Activated CD8-positive, alpha-beta memory T cell treated with anti-CD3 and anti-CD28 coated beads for 36 hours (primary cell): Measurements from ENCODE around the gene DCP2. TPM values are rescaled to one million over a fixed set of nuclear protein-coding genes. Genes with fewer than 3 reads are reported as not detected.

ENCODE experiments used
- CTCF ChIA-PET: fragments of 350-600 bp; sonication (Branson Sonifier 250); formaldehyde crosslinking; loops from one replicate; lab custom pipeline; 2021; ENCODE audit warnings: antibody characterized with exemption; lab: Charles Lee
- POLR2A ChIA-PET: fragments of 350-600 bp; sonication (Branson Sonifier 250); formaldehyde crosslinking; loops from one replicate; lab custom pipeline; 2021; ENCODE audit warnings: antibody characterized with exemption; lab: Charles Lee
- total RNA-seq, 2 experiments: library from RNA; stranded (reverse); gene quantifications; one replicate each; pipeline ENCODE4 v1.2.3, GENCODE V29; 2021

DCP2 gene
- total RNA-seq, 2 experiments from 2014 or later, result 63.6 to 64.0 TPM

GRCh38 chr5:112960863-112961504 lies 15.6 kb upstream of the DCP2 start:
- POLR2A ChIA-PET, result no interaction called here
- CTCF ChIA-PET, result interaction anchor here (0.6 to 1.6 kb wide), 2 partner anchors 15 to 35 kb away, joined by 4 read pairs; partner anchors contain the start of gene DCP2

- CTCF ChIA-PET, result interaction anchor here (1.7 kb wide), 2 partner anchors 14 to 41 kb away, joined by 4 to 9 read pairs; partner anchors contain the start of gene REEP5
- POLR2A ChIA-PET, result interaction anchor here (1.2 kb wide), 1 partner anchor 42 kb away, joined by 3 read pairs; no protein-coding TSS in a partner anchor
Observed at GRCh38 chr5:112963374-112963733, 13.2 kb upstream of the DCP2 start.

GRCh38 chr5:112965733-112966306 lies 10.8 kb upstream of the DCP2 start:
- POLR2A ChIA-PET, result interaction anchor here (2.2 kb wide), 1 partner anchor 11 kb away, joined by 9 read pairs; the partner anchor contains the start of gene DCP2
- CTCF ChIA-PET, result interaction anchor here (0.6 to 1.9 kb wide), 4 partner anchors 11 to 50 kb away, joined by 3 to 7 read pairs (median 4); partner anchors contain the start of genes DCP2 and REEP5

GRCh38 chr5:112967520-112968083 lies 9.0 kb upstream of the DCP2 start:
- ChIA-PET CTCF (no interaction called here), POLR2A (interaction anchor here (2.2 kb wide), 1 partner anchor 9 kb away, joined by 9 read pairs; the partner anchor contains the start of gene DCP2)

GRCh38 chr5:112968411-112969106 lies 8.0 kb upstream of the DCP2 start:
- CTCF ChIA-PET, result interaction anchor here (1.9 kb wide), 1 partner anchor 35 kb away, joined by 5 read pairs; no protein-coding TSS in a partner anchor
- POLR2A ChIA-PET, result interaction anchor here (2.2 kb wide), 1 partner anchor 8 kb away, joined by 9 read pairs; the partner anchor contains the start of gene DCP2

GRCh38 chr5:112971276-112971675 lies 5.3 kb upstream of the DCP2 start:
- CTCF ChIA-PET, result no interaction called here
- POLR2A ChIA-PET, result no interaction called here

- ChIA-PET POLR2A (no interaction called here), CTCF (no interaction called here)
Observed at GRCh38 chr5:112973036-112973435, 3.6 kb upstream of the DCP2 start.

GRCh38 chr5:112973904-112974303 lies 2.7 kb upstream of the DCP2 start:
- ChIA-PET POLR2A (no interaction called here), CTCF (interaction anchor here (1.1 kb wide), 1 partner anchor 22 kb away, joined by 4 read pairs; no protein-coding TSS in a partner anchor)

GRCh38 chr5:112974901-112975300 lies 1.7 kb upstream of the DCP2 start:
- ChIA-PET CTCF (interaction anchor here (1.1 to 2.4 kb wide), 2 partner anchors 21 to 54 kb away, joined by 4 to 14 read pairs; partner anchors contain the start of gene REEP5), POLR2A (no interaction called here)

GRCh38 chr5:112975721-112976431 lies 722 bp upstream of the DCP2 start:
- CTCF ChIA-PET, result interaction anchor here (0.5 to 2.4 kb wide), 6 partner anchors 11 to 348 kb away, joined by 3 to 14 read pairs (median 5); partner anchors contain the start of gene REEP5
- POLR2A ChIA-PET, result interaction anchor here (0.5 to 1.8 kb wide), 8 partner anchors 9 to 538 kb away, joined by 3 to 13 read pairs (median 5); partner anchors contain the start of genes REEP5 and YTHDC2

GRCh38 chr5:112977440-112977861 lies 853 bp downstream of the DCP2 start:
- POLR2A ChIA-PET, result interaction anchor here (0.7 kb wide), 1 partner anchor 54 kb away, joined by 4 read pairs; no protein-coding TSS in a partner anchor
- CTCF ChIA-PET, result no interaction called here

- ChIA-PET CTCF (interaction anchor here (0.7 kb wide), 1 partner anchor 27 kb away, joined by 3 read pairs; no protein-coding TSS in a partner anchor), POLR2A (no interaction called here)
Observed at GRCh38 chr5:112978836-112979235, 2.2 kb downstream of the DCP2 start.

GRCh38 chr5:112979723-112980122 lies 3.1 kb downstream of the DCP2 start:
- ChIA-PET POLR2A (no interaction called here), CTCF (no interaction called here)

- ChIA-PET POLR2A (no interaction called here), CTCF (no interaction called here)
Observed at GRCh38 chr5:112983363-112983762, 6.8 kb downstream of the DCP2 start.

- ChIA-PET CTCF (interaction anchor here (1.7 kb wide), 1 partner anchor 10 kb away, joined by 11 read pairs; no protein-coding TSS in a partner anchor), POLR2A (no interaction called here)
Observed at GRCh38 chr5:112986224-112986623, 9.6 kb downstream of the DCP2 start.

- CTCF ChIA-PET, result interaction anchor here (0.7 to 2.5 kb wide), 12 partner anchors 9 to 616 kb away, joined by 3 to 11 read pairs (median 4); partner anchors contain the start of gene YTHDC2
- POLR2A ChIA-PET, result interaction anchor here (0.6 kb wide), 1 partner anchor 570 kb away, joined by 3 read pairs; no protein-coding TSS in a partner anchor
Observed at GRCh38 chr5:112995764-112996618, 19.4 kb downstream of the DCP2 start.

GRCh38 chr5:112996830-112997374 lies 20.3 kb downstream of the DCP2 start:
- ChIA-PET POLR2A (interaction anchor here (0.6 kb wide), 1 partner anchor 569 kb away, joined by 3 read pairs; no protein-coding TSS in a partner anchor), CTCF (interaction anchor here (1.2 to 2.5 kb wide), 7 partner anchors 10 to 609 kb away, joined by 3 to 11 read pairs (median 5); partner anchors contain the start of gene YTHDC2)
